ENCODE data around the gene SLC5A12. TPM values are rescaled to one million over a fixed set of nuclear protein-coding genes. Genes with fewer than 3 reads are reported as not detected.

Gene SLC5A12
- total and polyA plus RNA-seq, 9 donors = 0.04 to 8.5 (median 0.14) TPM

- peaks cover 2% of the 10 kb centered on the region for H3K4me1 ChIP-seq (ENCODE audit: control insufficient read depth, insufficient read depth, low read length)
- DNase-seq = peak; percentile 8
Measured at GRCh38 chr11:26703411-26704191, 18.3 kb downstream of the SLC5A12 start.

DNA sequence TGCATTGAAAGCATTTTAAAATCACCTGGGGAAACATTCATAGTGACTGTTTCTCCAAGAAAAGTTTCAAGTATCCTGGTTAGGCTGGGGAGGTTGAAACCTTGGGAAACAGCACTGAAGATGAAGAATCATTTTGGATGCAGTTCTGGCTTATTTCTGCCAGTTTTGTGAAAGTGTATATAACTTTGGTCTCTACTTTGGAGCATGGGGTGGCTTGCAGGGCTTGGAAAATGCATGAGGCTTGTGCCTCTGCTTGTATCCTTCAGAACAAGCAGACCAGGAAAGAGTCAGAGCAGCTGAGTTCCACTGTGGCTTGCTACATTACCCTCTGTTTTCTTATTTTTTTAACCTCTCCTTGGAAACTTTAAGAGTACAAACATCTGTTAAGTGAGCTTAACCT lies 19.5 kb downstream of the SLC5A12 start:
- no peaks in the 10 kb centered on the region for H3K27me3 ChIP-seq (ENCODE audit: control insufficient read depth, insufficient read depth, low read length)
- no peaks in the 10 kb centered on the region for H3K36me3 ChIP-seq (ENCODE audit: control insufficient read depth, insufficient read depth, low read length)
- H3K4me1 ChIP-seq (ENCODE audit: control insufficient read depth, insufficient read depth, low read length) = peaks cover 2% of the 10 kb centered on the region
- peak; percentile 97 for DNase-seq
- H3K4me3 ChIP-seq (ENCODE audit: low read length) = no peak overlapping the region
- H3K9me3 ChIP-seq (replicated peaks; ENCODE audit: control insufficient read depth, low read depth, low read length) = no peaks in the 10 kb centered on the region
- H3K27ac ChIP-seq (ENCODE audit: low read length) = peak overlapping the region; percentile 67

More at GRCh38 chr11:26703411-26704191, 18.3 kb downstream of the SLC5A12 start:
- H3K27me3 ChIP-seq (ENCODE audit: control insufficient read depth, insufficient read depth, low read length) = no peaks in the 10 kb centered on the region
- H3K27ac ChIP-seq (ENCODE audit: low read length) = peak overlapping the region; percentile 67
- H3K4me3 ChIP-seq (ENCODE audit: low read length) = no peak overlapping the region
- 68% methylated on average over 3 of the region's 5 CpGs for WGBS (ENCODE audit: insufficient coverage)
- H3K36me3 ChIP-seq (ENCODE audit: control insufficient read depth, insufficient read depth, low read length) = no peaks in the 10 kb centered on the region
- H3K9me3 ChIP-seq (replicated peaks; ENCODE audit: control insufficient read depth, low read depth, low read length) = no peaks in the 10 kb centered on the region

DNA sequence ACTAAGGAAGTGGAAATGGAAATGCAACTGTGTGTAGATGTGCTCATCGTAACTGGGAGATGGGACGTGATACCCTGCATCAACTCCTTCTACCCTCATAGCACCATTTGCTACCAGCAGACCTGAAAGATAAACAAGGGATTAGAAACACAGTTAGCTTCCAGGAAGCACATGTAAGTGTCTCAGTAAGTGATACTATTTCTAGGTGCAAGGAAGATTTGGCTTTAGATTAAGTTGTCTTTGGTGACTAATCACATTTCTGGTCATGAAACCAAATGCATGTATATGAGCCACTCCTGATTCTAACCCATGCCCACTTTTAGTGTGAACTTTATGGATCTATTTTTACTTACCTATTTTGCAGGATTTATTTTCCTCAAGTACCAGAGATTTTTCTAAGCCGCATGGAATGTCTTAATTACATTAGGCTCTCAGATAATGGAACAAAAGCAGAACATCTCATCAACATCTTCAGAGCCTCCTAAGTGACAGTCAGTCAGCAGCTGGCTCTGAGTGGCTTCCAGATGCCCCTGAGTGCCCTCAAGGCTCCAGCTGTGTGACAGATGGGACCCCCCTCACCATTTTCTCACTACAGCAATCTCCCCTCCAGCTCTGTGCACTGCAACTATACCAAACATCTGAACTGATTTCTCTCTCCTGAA lies 21.2 kb downstream of the SLC5A12 start:
- DNase-seq = no peak
- Histone ChIP-seq H3K4me1 (ENCODE audit: control insufficient read depth, insufficient read depth, low read length) (peaks cover 2% of the 10 kb centered on the region), H3K9me3 (replicated peaks; ENCODE audit: control insufficient read depth, low read depth, low read length) (no peaks in the 10 kb centered on the region), H3K27me3 (ENCODE audit: control insufficient read depth, insufficient read depth, low read length) (no peaks in the 10 kb centered on the region), H3K36me3 (ENCODE audit: control insufficient read depth, insufficient read depth, low read length) (no peaks in the 10 kb centered on the region), H3K27ac (ENCODE audit: low read length) (no peak overlapping the region), H3K4me3 (ENCODE audit: low read length) (no peak overlapping the region)
- 60% methylated on average over 1 of the region's 3 CpGs for WGBS (ENCODE audit: insufficient coverage)

- no CpG with 5 or more reads among the region's 2 CpGs for WGBS (ENCODE audit: insufficient coverage)
- H3K27me3 ChIP-seq (ENCODE audit: control insufficient read depth, insufficient read depth, low read length) = no peaks in the 10 kb centered on the region
- peaks cover 2% of the 10 kb centered on the region for H3K4me1 ChIP-seq (ENCODE audit: control insufficient read depth, insufficient read depth, low read length)
- no peak for DNase-seq
- no peak overlapping the region for H3K4me3 ChIP-seq (ENCODE audit: low read length)
- no peak overlapping the region for H3K27ac ChIP-seq (ENCODE audit: low read length)
- no peaks in the 10 kb centered on the region for H3K36me3 ChIP-seq (ENCODE audit: control insufficient read depth, insufficient read depth, low read length)
- H3K9me3 ChIP-seq (replicated peaks; ENCODE audit: control insufficient read depth, low read depth, low read length) = no peaks in the 10 kb centered on the region
Measured at GRCh38 chr11:26698224-26698623, 23.6 kb downstream of the SLC5A12 start.

- WGBS (ENCODE audit: insufficient coverage) = no CpG with 5 or more reads among the region's 3 CpGs
- Histone ChIP-seq H3K9me3 (replicated peaks; ENCODE audit: control insufficient read depth, low read depth, low read length) (no peaks in the 10 kb centered on the region), H3K27me3 (ENCODE audit: control insufficient read depth, insufficient read depth, low read length) (no peaks in the 10 kb centered on the region), H3K4me1 (ENCODE audit: control insufficient read depth, insufficient read depth, low read length) (no peaks in the 10 kb centered on the region), H3K27ac (ENCODE audit: low read length) (no peak overlapping the region), H3K4me3 (ENCODE audit: low read length) (no peak overlapping the region), H3K36me3 (ENCODE audit: control insufficient read depth, insufficient read depth, low read length) (no peaks in the 10 kb centered on the region)
- DNase-seq = no peak
Measured at GRCh38 chr11:26696330-26696729, 25.5 kb downstream of the SLC5A12 start.

GRCh38 chr11:26688701-26689100 lies 33.2 kb downstream of the SLC5A12 start:
- WGBS (ENCODE audit: insufficient coverage) = 60% methylated on average over 1 of the region's 4 CpGs
- no peaks in the 10 kb centered on the region for H3K36me3 ChIP-seq (ENCODE audit: control insufficient read depth, insufficient read depth, low read length)
- no peaks in the 10 kb centered on the region for H3K9me3 ChIP-seq (replicated peaks; ENCODE audit: control insufficient read depth, low read depth, low read length)
- no peak for DNase-seq
- H3K4me1 ChIP-seq (ENCODE audit: control insufficient read depth, insufficient read depth, low read length) = no peaks in the 10 kb centered on the region
- H3K27ac ChIP-seq (ENCODE audit: low read length) = no peak overlapping the region
- no peaks in the 10 kb centered on the region for H3K27me3 ChIP-seq (ENCODE audit: control insufficient read depth, insufficient read depth, low read length)
- no peak overlapping the region for H3K4me3 ChIP-seq (ENCODE audit: low read length)

GRCh38 chr11:26687351-26687750 lies 34.5 kb downstream of the SLC5A12 start:
- no CpG with 5 or more reads among the region's 1 CpG for WGBS (ENCODE audit: insufficient coverage)
- DNase-seq = no peak
- no peak overlapping the region for H3K4me3 ChIP-seq (ENCODE audit: low read length)

DNA sequence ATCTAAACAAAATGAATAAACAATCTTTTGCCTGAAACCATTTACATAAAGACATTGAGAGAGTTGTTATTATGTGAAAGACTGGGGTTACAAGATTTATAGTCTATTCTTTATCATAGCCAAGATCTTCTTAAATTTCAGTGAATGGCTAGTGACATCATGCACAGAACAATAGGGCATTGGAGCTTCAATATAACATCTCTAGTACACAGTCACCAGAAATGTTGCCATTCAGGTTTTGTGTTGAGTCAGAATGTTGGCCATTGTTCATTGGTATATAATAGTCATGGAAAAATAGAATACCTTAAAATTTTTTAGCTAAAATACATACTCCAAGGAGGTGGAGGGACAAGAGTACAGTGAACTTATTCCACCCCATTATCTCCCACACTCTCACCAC lies 44.3 kb downstream of the SLC5A12 start:
- no peaks in the 10 kb centered on the region for H3K36me3 ChIP-seq (ENCODE audit: control insufficient read depth, insufficient read depth, low read length)
- no peak for DNase-seq
- H3K27ac ChIP-seq (ENCODE audit: low read length) = no peak overlapping the region
- no peaks in the 10 kb centered on the region for H3K4me1 ChIP-seq (ENCODE audit: control insufficient read depth, insufficient read depth, low read length)
- no peaks in the 10 kb centered on the region for H3K27me3 ChIP-seq (ENCODE audit: control insufficient read depth, insufficient read depth, low read length)
- H3K9me3 ChIP-seq (replicated peaks; ENCODE audit: control insufficient read depth, low read depth, low read length) = no peaks in the 10 kb centered on the region
- H3K4me3 ChIP-seq (ENCODE audit: low read length) = no peak overlapping the region

More at GRCh38 chr11:26687351-26687750, 34.5 kb downstream of the SLC5A12 start:
- no peaks in the 10 kb centered on the region for H3K27me3 ChIP-seq (ENCODE audit: control insufficient read depth, insufficient read depth, low read length)
- H3K4me1 ChIP-seq (ENCODE audit: control insufficient read depth, insufficient read depth, low read length) = no peaks in the 10 kb centered on the region
- no peaks in the 10 kb centered on the region for H3K9me3 ChIP-seq (replicated peaks; ENCODE audit: control insufficient read depth, low read depth, low read length)
- H3K27ac ChIP-seq (ENCODE audit: low read length) = no peak overlapping the region
- H3K36me3 ChIP-seq (ENCODE audit: control insufficient read depth, insufficient read depth, low read length) = no peaks in the 10 kb centered on the region

- H3K36me3 ChIP-seq (ENCODE audit: control insufficient read depth, insufficient read depth, low read length) = no peaks in the 10 kb centered on the region
- H3K9me3 ChIP-seq (replicated peaks; ENCODE audit: control insufficient read depth, low read depth, low read length) = no peaks in the 10 kb centered on the region
- H3K4me3 ChIP-seq (ENCODE audit: low read length) = no peak overlapping the region
- H3K4me1 ChIP-seq (ENCODE audit: control insufficient read depth, insufficient read depth, low read length) = no peaks in the 10 kb centered on the region
- no peak overlapping the region for H3K27ac ChIP-seq (ENCODE audit: low read length)
- no peaks in the 10 kb centered on the region for H3K27me3 ChIP-seq (ENCODE audit: control insufficient read depth, insufficient read depth, low read length)
- no CpG with 5 or more reads among the region's 2 CpGs for WGBS (ENCODE audit: insufficient coverage)
- no peak for DNase-seq
Measured at GRCh38 chr11:26676641-26677040, 45.2 kb downstream of the SLC5A12 start.

DNA sequence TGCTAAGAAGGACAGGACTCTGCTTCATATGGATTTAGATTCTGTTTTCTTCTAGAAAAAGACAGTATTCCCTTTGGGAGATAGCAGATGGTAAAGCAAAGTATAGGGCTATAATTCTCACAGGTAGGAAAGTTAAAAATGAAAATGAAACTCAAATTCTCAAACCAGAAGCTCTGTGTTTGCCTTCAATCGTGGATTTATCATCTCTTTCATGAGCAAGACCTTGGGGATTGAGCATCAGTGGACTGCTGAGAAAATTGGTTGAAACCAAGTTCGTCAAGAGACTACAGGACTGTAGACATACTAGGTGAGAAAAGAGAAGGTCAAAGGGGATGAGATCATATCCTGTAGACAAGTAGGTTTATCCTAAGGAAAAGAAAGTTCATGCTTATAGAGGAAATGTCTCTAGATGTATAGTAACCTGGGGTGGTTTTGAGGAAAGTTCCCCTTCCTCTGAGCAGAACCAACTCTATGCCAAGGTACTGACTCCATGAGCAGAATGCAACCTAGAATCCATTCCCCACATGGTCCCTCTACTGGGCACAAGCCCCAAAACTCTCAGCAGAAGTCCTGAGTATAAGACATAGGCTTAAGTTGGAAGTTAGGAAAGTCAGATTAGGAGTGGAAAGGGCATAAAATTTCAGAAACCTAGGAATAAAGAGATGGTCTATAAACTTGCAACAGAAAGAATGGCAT lies 46.5 kb downstream of the SLC5A12 start:
- Histone ChIP-seq H3K27me3 (ENCODE audit: control insufficient read depth, insufficient read depth, low read length) (no peaks in the 10 kb centered on the region), H3K4me3 (ENCODE audit: low read length) (no peak overlapping the region), H3K36me3 (ENCODE audit: control insufficient read depth, insufficient read depth, low read length) (no peaks in the 10 kb centered on the region), H3K9me3 (replicated peaks; ENCODE audit: control insufficient read depth, low read depth, low read length) (no peaks in the 10 kb centered on the region), H3K4me1 (ENCODE audit: control insufficient read depth, insufficient read depth, low read length) (no peaks in the 10 kb centered on the region), H3K27ac (ENCODE audit: low read length) (no peak overlapping the region)
- 84% methylated on average over 2 of the region's 2 CpGs for WGBS (ENCODE audit: insufficient coverage)
- DNase-seq = no peak

Data from muscle of leg (tissue), 11 donors.